ENCODE data around the gene HSPA2.
"Not testable (repeated sequence)": the region's sequence is repeated elsewhere in the genome, so short reads cannot be mapped to it uniquely, and the experiment has no call there.

HSPA2 gene

DNA sequence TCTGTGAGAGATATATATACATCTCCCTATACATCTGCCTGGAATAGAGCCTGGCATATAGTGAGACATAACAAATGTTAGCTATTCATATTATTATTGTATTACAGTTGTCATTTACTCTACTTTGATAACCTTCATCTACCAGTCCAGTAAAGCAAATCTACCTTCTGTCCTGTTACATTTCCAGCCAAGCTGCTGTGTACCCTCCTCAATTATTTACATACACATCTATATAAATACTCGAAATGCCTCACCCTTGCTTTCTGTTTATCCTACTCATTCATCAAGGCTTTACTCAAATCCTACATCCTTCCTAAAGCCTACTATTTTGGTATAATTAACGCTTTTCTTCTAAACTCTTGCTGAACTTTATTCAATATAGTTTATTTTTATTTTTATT, 27.3 kb upstream of the HSPA2 start:
- no peak overlapping the region for H3K4me3 ChIP-seq (ENCODE audit: low read depth, low read length)
- DNase-seq (ENCODE audit: low read depth, low spot score) = no peak
- in situ Hi-C loops (cut with HindIII; ENCODE audit: low sequenced_read_pairs) = no loop called here
- TF ChIP-seq, protein P1, sequence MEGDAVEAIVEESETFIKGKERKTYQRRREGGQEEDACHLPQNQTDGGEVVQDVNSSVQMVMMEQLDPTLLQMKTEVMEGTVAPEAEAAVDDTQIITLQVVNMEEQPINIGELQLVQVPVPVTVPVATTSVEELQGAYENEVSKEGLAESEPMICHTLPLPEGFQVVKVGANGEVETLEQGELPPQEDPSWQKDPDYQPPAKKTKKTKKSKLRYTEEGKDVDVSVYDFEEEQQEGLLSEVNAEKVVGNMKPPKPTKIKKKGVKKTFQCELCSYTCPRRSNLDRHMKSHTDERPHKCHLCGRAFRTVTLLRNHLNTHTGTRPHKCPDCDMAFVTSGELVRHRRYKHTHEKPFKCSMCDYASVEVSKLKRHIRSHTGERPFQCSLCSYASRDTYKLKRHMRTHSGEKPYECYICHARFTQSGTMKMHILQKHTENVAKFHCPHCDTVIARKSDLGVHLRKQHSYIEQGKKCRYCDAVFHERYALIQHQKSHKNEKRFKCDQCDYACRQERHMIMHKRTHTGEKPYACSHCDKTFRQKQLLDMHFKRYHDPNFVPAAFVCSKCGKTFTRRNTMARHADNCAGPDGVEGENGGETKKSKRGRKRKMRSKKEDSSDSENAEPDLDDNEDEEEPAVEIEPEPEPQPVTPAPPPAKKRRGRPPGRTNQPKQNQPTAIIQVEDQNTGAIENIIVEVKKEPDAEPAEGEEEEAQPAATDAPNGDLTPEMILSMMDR (IDR thresholded peaks at IDR 0.05; ENCODE audit: low read depth, low read length) = no peak

DNA sequence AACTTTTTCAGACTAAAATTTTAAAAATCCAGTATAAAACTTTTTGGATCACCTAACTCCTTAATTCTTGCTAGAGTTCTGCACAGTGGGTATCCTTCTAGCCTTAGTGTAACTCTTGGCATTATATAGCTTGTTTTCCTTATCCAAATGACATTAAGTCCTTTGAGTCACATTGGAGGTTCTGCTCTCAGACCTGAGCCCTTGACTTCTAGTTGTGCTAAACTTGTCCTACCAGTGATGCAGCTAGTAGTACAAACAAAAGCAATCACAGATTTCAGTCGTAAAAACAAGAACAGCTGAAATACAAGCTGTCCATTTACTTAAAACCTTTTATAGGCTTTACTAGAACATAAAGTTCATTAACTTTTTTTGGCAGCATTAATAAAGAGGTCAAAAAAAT, 25.5 kb upstream of the HSPA2 start:
- TF ChIP-seq, protein P1 (IDR thresholded peaks at IDR 0.05; ENCODE audit: low read depth, low read length) = no peak
- DNase-seq (ENCODE audit: low read depth, low spot score) = no peak
- H3K4me3 ChIP-seq (ENCODE audit: low read depth, low read length) = no peak overlapping the region
- in situ Hi-C loops (cut with HindIII; ENCODE audit: low sequenced_read_pairs) = no loop called here

DNA sequence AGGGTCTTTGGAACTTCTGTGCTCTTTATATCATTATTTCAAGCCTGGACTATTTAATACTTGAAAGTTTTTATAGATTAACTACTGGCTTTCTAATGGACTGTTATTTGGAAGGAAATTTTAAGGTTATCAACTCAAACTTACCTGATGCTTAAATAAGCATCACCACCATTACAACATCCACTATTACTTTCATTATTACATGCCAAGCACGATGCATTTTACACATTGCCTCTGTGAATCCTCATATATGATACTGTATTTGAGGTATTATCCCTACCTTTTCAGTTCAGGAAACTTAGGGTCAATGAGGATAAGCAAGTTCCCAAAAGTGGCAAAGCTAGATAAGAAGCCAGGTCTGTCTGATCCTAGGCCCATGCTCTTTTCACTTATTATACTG, 23.6 kb upstream of the HSPA2 start:
- in situ Hi-C loops (cut with HindIII; ENCODE audit: low sequenced_read_pairs) = no loop called here
- TF ChIP-seq, protein P1 (IDR thresholded peaks at IDR 0.05; ENCODE audit: low read depth, low read length) = no peak
- H3K4me3 ChIP-seq (ENCODE audit: low read depth, low read length) = no peak overlapping the region
- DNase-seq (ENCODE audit: low read depth, low spot score) = no peak

DNA sequence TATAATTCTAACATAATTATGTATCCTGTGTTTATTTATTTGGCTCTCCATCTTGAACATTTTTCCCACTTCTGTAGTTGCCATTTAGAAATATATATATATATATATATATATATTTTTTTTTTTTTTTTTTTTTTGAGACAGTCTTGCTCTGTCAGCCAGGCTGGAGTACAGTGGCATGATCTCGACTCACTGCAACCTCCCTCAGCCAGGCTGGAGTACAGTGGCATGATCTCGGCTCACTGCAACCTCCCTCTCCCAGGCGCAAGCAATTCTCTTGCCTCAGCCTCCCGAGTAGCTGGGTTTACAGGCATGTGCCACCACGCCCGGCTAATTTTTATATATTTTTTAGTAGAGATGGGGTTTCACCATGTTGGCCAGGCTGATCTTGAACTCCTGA, 22.9 kb upstream of the HSPA2 start:
- DNase-seq (ENCODE audit: low read depth, low spot score); H3K4me3 ChIP-seq (ENCODE audit: low read depth, low read length); in situ Hi-C loops (cut with HindIII; ENCODE audit: low sequenced_read_pairs): not testable (repeated sequence)

DNA sequence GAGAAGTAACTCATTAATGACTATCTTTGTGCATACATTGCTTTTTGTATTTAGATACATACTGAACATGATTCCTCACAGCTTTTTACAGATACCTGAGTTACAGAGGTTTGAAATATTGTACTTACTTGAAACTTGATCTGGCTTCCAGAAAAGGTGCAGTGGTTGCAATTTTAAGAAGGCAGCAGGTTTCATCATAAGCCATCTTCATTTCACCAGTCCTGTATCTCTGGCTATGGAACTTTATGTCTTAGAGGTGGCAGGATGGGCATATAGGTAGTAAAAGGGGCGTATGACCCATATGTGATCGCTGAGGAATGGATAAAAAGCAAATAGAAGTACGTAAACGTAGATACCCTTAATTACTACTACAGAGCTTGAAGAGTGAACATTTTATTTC, 22.3 kb upstream of the HSPA2 start:
- in situ Hi-C loops (cut with HindIII; ENCODE audit: low sequenced_read_pairs) = no loop called here
- TF ChIP-seq, protein P1 (IDR thresholded peaks at IDR 0.05; ENCODE audit: low read depth, low read length) = no peak
- DNase-seq (ENCODE audit: low read depth, low spot score) = no peak
- no peak overlapping the region for H3K4me3 ChIP-seq (ENCODE audit: low read depth, low read length)

DNA sequence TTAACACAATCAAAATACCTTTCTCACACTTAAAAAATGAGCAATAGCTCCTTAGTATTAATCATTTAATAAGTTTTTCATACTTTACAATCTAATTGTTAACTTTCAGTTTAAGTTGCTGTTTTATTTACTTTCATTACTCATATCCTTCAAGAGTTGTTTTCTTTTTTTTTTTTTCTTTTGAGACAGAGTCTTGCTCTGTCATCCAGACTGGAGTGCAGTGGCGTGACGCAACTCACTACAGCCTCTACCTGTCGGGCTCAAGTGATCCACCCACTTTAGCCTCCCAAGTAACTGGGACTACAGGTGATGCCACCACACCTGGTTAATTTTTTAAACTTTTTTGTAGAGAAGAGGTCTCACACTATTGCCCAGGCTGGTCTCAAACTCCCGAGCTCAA, 19.8 kb upstream of the HSPA2 start:
- TF ChIP-seq, protein P1 (IDR thresholded peaks at IDR 0.05; ENCODE audit: low read depth, low read length) = no peak
- DNase-seq (ENCODE audit: low read depth, low spot score) = no peak
- no peak overlapping the region for H3K4me3 ChIP-seq (ENCODE audit: low read depth, low read length)
- in situ Hi-C loops (cut with HindIII; ENCODE audit: low sequenced_read_pairs) = no loop called here

DNA sequence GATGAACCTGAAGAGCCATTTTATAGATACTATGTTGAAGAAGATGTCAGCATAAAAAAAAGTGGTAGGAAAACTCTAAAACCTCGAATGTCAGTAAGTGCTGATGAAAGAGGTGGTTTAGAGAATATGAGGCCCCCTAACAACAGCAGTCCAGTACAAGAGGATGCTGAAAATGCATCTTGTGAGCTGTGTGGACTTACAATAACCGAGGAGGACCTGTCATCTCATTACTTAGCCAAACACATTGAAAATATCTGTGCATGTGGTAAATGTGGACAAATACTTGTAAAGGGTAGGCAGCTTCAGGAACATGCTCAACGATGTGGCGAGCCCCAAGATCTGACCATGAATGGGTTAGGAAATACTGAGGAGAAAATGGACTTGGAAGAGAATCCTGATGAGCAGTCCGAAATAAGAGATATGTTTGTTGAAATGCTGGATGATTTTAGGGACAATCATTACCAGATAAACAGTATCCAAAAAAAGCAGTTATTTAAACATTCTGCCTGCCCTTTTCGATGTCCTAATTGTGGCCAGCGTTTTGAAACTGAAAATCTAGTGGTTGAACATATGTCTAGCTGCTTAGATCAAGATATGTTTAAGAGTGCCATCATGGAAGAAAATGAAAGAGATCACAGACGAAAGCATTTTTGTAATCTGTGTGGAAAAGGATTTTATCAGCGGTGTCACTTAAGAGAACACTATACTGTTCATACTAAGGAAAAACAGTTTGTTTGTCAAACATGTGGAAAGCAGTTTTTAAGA, 17.8 kb upstream of the HSPA2 start:
- in situ Hi-C loops (cut with HindIII; ENCODE audit: low sequenced_read_pairs) = no loop called here
- no peak overlapping the region for H3K4me3 ChIP-seq (ENCODE audit: low read depth, low read length)
- TF ChIP-seq, protein P1 (IDR thresholded peaks at IDR 0.05; ENCODE audit: low read depth, low read length) = no peak
- no peak for DNase-seq (ENCODE audit: low read depth, low spot score)
